ENCODE results near the gene KIF13A.
A peak's percentile ranks its signal among the peaks of the same experiment; 100 is the strongest.
"Not testable (repeated sequence)": the region's sequence is repeated elsewhere in the genome, so short reads cannot be mapped to it uniquely, and the experiment has no call there.

Gene KIF13A

GRCh38 chr6:17894905-17895304 is 92.5 kb downstream of the KIF13A start:
- DNase-seq, result no peak

GRCh38 chr6:17894191-17894590 is 93.2 kb downstream of the KIF13A start:
- DNase-seq, result no peak

DNA sequence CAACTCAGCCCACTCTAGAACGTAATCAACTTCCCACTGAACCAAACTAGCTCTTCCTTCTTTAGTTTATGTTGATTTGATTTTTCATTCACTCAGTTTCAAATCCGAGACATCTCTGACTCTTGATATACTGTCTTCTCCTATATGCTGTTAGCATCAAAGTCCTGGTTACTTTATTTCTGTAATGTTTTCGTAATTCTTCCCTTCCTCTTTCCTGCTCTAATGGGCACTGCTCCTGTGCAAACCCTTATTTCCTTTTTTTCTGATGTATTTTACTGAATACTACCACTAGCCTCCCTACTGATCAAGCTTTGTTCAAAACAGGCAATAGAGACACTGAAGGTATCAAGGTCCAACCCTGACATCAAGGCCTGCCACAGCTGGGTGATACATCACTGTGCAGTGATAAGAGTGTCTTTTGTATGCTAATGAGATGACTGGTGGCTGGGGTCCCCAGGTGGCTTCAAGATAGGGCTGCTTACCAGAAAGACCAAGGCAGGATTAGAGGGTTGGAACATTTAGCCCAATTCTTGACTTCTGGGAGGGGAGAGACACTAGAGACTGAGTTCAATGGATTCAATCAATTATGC is 95.2 kb downstream of the KIF13A start:
- DNase-seq, result no peak

GRCh38 chr6:17890309-17890708 is 97.1 kb downstream of the KIF13A start:
- DNase-seq, result no peak

GRCh38 chr6:17889777-17890176 is 97.7 kb downstream of the KIF13A start:
- DNase-seq, result not testable (repeated sequence)

DNA sequence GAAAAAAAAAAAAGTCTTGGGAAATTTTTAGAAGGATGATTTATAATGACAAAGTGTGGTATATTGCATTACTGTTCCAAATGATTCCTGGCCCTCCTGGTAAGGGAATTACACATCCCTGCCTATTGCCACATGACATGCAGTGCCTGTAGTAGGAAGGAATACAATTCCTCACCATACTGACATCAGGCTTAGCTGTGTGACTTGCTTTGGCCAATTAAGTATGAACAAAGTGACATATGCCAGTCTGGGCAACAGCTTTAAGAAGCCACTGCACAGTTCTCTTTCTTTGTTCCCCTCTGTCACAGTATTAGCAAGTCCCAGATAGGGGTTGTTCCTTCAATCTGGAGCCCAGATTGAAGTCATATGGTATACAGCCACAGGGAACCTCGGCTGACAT is 100.5 kb downstream of the KIF13A start:
- peak; percentile 75 for DNase-seq

GRCh38 chr6:17885889-17886576 is 101.4 kb downstream of the KIF13A start:
- no peak for DNase-seq

GRCh38 chr6:17884498-17885478 is 102.6 kb downstream of the KIF13A start:
- no peak for DNase-seq

DNA sequence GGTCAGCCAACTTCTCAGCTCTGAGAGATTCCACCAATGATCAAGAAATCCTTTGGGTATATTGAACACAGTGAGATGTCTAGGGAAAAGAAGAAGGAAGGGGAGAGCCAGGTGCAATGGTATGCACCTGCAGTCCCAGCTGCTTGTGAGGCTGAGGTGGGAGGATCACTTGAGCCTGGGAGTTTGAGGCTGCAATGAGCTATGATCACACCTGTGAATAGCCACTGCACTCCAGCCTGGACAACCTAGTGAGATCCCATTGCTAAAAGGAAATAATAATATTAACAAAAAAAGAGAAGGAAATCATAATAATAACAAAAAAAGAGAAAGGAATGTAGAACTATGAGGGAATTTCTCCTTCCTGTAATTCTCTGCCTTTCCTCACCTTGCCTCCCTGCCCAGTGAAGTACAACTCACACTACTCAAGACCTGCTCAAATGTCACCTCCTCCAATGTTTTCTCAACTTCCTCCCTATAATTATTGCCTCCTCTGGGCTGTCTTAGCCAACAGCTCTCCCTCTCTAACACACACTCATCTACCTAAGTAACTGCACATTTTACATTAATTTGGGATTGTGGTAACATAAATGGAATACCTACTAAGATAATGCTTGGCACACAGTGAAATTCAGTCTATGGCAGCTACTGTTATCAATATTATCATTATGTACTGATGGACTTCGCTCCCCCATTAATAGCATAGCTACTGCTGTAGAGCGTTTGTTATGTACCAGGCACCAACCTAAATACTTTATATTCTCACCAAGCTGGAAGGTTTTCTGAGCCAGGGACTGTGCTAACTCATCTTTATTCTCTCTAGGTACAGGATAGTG is 103.6 kb downstream of the KIF13A start:
- DNase-seq, result no peak

DNA sequence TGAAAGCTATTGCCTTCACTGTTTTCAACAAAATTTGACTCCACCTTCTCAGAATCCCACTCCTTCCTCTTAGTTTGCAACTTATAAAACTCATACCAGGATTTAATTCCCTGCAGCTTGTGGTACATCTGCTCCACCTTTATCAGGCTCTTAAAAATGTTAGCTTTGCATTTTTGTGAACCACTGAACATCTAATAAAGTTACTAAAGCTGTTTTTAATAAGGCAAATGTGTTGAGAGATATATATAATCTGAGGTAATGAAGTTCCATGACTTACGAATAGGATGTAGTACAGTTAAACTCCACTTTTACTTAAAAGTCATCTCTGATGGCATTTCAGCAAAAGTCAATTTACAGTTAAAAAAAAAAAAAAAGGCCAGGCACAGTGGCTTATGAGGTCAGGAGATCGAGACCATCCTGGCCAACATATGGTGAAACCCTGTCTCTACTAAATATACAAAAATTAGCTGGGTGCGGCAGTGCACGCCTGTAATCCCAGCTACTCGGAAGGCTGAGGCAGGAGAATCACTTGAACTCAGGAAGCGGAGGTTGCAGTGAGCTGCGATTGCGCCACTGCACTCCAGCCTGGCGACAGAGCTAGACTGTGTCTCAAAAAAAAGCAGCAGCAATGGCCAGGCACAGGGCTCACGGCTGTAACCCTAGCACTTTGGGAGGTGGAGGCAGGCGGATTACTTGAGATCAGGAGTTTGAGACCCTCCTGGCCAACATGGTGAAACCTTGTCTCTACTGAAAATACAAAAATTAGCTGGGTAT is 106.2 kb downstream of the KIF13A start:
- no peak for DNase-seq

DNA sequence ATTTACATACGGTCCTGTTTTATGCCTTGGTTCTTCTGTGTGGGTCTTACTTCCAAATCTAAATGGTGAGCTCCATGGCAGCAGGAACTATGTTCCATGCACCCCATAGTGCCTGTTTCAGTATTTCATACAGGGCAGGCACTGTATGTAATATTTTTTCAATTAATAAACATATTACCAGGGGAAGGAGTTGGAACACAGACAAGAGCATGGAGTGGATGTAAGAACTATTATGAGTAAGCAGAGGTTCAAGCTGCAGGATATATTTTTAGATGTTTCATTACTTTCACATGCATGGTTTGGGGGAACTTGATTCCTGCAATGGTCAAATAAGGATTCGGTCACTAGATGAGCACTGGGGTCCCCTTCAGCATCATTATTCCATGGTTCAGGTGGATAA is 108.3 kb downstream of the KIF13A start:
- peak; percentile 60 for DNase-seq

GRCh38 chr6:17878734-17879133 is 108.7 kb downstream of the KIF13A start:
- DNase-seq, result no peak

- no peak for DNase-seq
Measured at GRCh38 chr6:17877895-17878440, 109.5 kb downstream of the KIF13A start.

- peak; percentile 90 for DNase-seq
Measured at GRCh38 chr6:17877196-17877894, 110.1 kb downstream of the KIF13A start.

DNA sequence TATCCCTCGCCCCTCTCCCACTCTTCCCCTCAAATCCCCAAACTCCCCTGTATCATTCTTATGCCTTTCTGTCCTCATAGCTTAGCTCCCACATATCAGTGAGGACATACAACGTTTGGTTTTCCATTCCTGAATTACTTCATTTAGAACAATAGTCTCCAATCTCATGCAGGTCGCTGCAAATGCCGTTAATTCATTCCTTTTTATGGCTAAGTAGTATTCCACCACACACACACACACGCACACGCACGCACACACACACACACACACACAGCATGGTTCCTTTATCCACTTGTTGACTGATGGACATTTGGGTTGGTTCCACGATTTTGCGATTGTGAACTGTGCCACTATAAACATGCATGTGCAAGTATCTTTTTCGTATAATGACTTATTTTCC is 112.7 kb downstream of the KIF13A start:
- no peak for DNase-seq

- no peak for DNase-seq
Measured at GRCh38 chr6:17872908-17873307, 114.5 kb downstream of the KIF13A start.

GRCh38 chr6:17871836-17872235 is 115.6 kb downstream of the KIF13A start:
- no peak for DNase-seq

- DNase-seq, result no peak
Measured at GRCh38 chr6:17871189-17871519, 116.3 kb downstream of the KIF13A start.

GRCh38 chr6:17870300-17871188 is 116.9 kb downstream of the KIF13A start:
- no peak for DNase-seq

- no peak for DNase-seq
Measured at GRCh38 chr6:17869753-17870050, 117.7 kb downstream of the KIF13A start.

Data from HCEC 1CT (cell line).